ENCODE data around the gene KCNQ5.
"Not testable (repeated sequence)": the region's sequence is repeated elsewhere in the genome, so short reads cannot be mapped to it uniquely, and the experiment has no call there.

KCNQ5 gene

GRCh38 chr6:72856801-72857200 is 234.9 kb downstream of the KCNQ5 start:
- DNase-seq = no peak

GRCh38 chr6:72857791-72858585 is 236.1 kb downstream of the KCNQ5 start:
- DNase-seq = no peak

- DNase-seq = no peak
Measured at GRCh38 chr6:72861059-72861458, 239.2 kb downstream of the KCNQ5 start.

GRCh38 chr6:72861935-72862432 is 240.1 kb downstream of the KCNQ5 start:
- no peak for DNase-seq

- DNase-seq = no peak
Measured at GRCh38 chr6:72863131-72863530, 241.3 kb downstream of the KCNQ5 start.

GRCh38 chr6:72864236-72864635 is 242.4 kb downstream of the KCNQ5 start:
- no peak for DNase-seq

GRCh38 chr6:72864799-72865198 is 242.9 kb downstream of the KCNQ5 start:
- no peak for DNase-seq

GRCh38 chr6:72865467-72865866 is 243.6 kb downstream of the KCNQ5 start:
- no peak for DNase-seq

GRCh38 chr6:72869621-72870020 is 247.8 kb downstream of the KCNQ5 start:
- no peak for DNase-seq

- no peak for DNase-seq
Measured at GRCh38 chr6:72873433-72873832, 251.6 kb downstream of the KCNQ5 start.

- no peak for DNase-seq
Measured at GRCh38 chr6:72876256-72876655, 254.4 kb downstream of the KCNQ5 start.

- DNase-seq = no peak
Measured at GRCh38 chr6:72886170-72886569, 264.3 kb downstream of the KCNQ5 start.

GRCh38 chr6:72890233-72890632 is 268.4 kb downstream of the KCNQ5 start:
- DNase-seq = no peak

- no peak for DNase-seq
Measured at GRCh38 chr6:72890671-72891070, 268.8 kb downstream of the KCNQ5 start.

GRCh38 chr6:72892901-72893300 is 271.0 kb downstream of the KCNQ5 start:
- no peak for DNase-seq

GRCh38 chr6:72894091-72894490 is 272.2 kb downstream of the KCNQ5 start:
- DNase-seq = no peak

- not testable (repeated sequence) for DNase-seq
Measured at GRCh38 chr6:72898313-72898712, 276.4 kb downstream of the KCNQ5 start.

GRCh38 chr6:72905705-72906478 is 284.0 kb downstream of the KCNQ5 start:
- DNase-seq = no peak

GRCh38 chr6:72911463-72912155 is 289.7 kb downstream of the KCNQ5 start:
- DNase-seq = no peak

- DNase-seq = no peak
Measured at GRCh38 chr6:72913797-72914196, 291.9 kb downstream of the KCNQ5 start.

GRCh38 chr6:72916298-72916697 is 294.4 kb downstream of the KCNQ5 start:
- no peak for DNase-seq

GRCh38 chr6:72916906-72917305 is 295.0 kb downstream of the KCNQ5 start:
- DNase-seq = no peak

GRCh38 chr6:72922401-72922800 is 300.5 kb downstream of the KCNQ5 start:
- DNase-seq = no peak

Data from CD4-positive, alpha-beta T cell treated with Interleukin-4 for 1 hour (primary cell).